Suppressor macrophage treated with lipopolysaccharide for 1 hour (primary cell): ENCODE measurements around the gene NUBP1.
"Not testable (repeated sequence)": the region's sequence is repeated elsewhere in the genome, so short reads cannot be mapped to it uniquely, and the experiment has no call there.

Experiments
- DNase-seq, 3 donors: peaks; one replicate each; pipeline ENCODE4 v3.0.0-alpha.2; 2020 to 2022

NUBP1 gene

GRCh38 chr16:10743610-10744369 lies at the start of gene NUBP1:
Gene NUBP1, plus strand, starts transcription at chr16:10743842. Its CDS starts 22 bp downstream, at chr16:10743864.
- DNase-seq = peak; percentile 98 to 100 (median 99)

- no peak for DNase-seq
These were observed 49.8 kb upstream of the NUBP1 start for GRCh38 chr16:10693889-10694288.

- no peak for DNase-seq
These were observed 49.3 kb upstream of the NUBP1 start for GRCh38 chr16:10694306-10694705.

- no peak for DNase-seq
These were observed 48.8 kb upstream of the NUBP1 start, which contains the start of gene TEKT5 for GRCh38 chr16:10694830-10695229. Gene TEKT5, minus strand, starts transcription at chr16:10694930. Its CDS starts 57 bp downstream, at chr16:10694873.

GRCh38 chr16:10699756-10700155 lies 43.9 kb upstream of the NUBP1 start:
- DNase-seq = no peak

- DNase-seq = no peak
These were observed 34.7 kb upstream of the NUBP1 start for GRCh38 chr16:10708969-10709368.

- no peak for DNase-seq
These were observed 15.4 kb upstream of the NUBP1 start for GRCh38 chr16:10728003-10728887.

GRCh38 chr16:10729104-10730048 lies 14.3 kb upstream of the NUBP1 start:
- DNase-seq = no peak

- no peak for DNase-seq
These were observed 11.9 kb upstream of the NUBP1 start for GRCh38 chr16:10731790-10732189.

GRCh38 chr16:10737068-10737625 lies 6.5 kb upstream of the NUBP1 start:
- DNase-seq = peak; percentile 73 to 84 (median 74)

- peak; percentile 87 to 92 (median 91) for DNase-seq
These were observed 5.2 kb upstream of the NUBP1 start for GRCh38 chr16:10738231-10739077.

GRCh38 chr16:10740000-10740844 lies 3.4 kb upstream of the NUBP1 start:
- DNase-seq = no peak

- no peak for DNase-seq
These were observed 2.8 kb upstream of the NUBP1 start for GRCh38 chr16:10740845-10741208.

GRCh38 chr16:10741249-10741648 lies 2.4 kb upstream of the NUBP1 start:
- DNase-seq = not testable (repeated sequence)

GRCh38 chr16:10741844-10742243 lies 1.8 kb upstream of the NUBP1 start:
- no peak for DNase-seq

- DNase-seq = no peak
These were observed 424 bp upstream of the NUBP1 start for GRCh38 chr16:10743227-10743609.

GRCh38 chr16:10744370-10745030 lies 858 bp downstream of the NUBP1 start:
- DNase-seq = no peak

- DNase-seq = no peak
These were observed 2.2 kb downstream of the NUBP1 start for GRCh38 chr16:10745841-10746240.

GRCh38 chr16:10750793-10751192 lies 7.2 kb downstream of the NUBP1 start:
- DNase-seq = no peak

GRCh38 chr16:10751291-10751697 lies 7.7 kb downstream of the NUBP1 start:
- peak; percentile 53 to 73 (median 64) for DNase-seq
